COR-L47 (cell line): ENCODE results near the gene NAPEPLD.
A peak's percentile ranks its signal among the peaks of the same experiment; 100 is the strongest.
"Not testable (repeated sequence)": the region's sequence is repeated elsewhere in the genome, so short reads cannot be mapped to it uniquely, and the experiment has no call there.

Experiments used
- DNase-seq: peaks from one replicate; lab custom pipeline; 2025; lab: John Stamatoyannopoulos, UW

Gene NAPEPLD

GRCh38 chr7:103065667-103066066, 83.2 kb downstream of the NAPEPLD start:
- DNase-seq, result peak; percentile 15

GRCh38 chr7:103063895-103064294, 85.0 kb downstream of the NAPEPLD start:
- DNase-seq, result no peak

DNA sequence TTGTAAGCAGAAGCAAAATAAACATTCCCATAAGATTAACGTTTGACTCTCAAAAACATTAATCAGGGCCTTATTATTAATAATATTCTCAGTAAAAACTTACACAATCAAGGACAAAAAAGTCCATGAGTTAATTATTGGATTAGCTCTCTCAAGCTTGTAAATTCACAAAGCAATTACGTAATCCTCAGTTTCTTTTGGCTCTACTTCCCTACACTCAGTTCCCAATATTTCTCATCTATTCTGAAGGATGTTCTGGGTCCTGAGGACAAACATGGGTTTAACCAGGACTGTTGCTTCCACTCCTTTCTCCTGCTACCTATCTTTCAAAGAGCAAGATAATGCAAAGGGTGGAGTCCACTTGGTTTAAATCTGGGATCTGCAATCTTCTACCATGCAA, 89.4 kb downstream of the NAPEPLD start:
- no peak for DNase-seq

- DNase-seq, result no peak
These were observed 90.8 kb downstream of the NAPEPLD start for GRCh38 chr7:103058122-103058521.

DNA sequence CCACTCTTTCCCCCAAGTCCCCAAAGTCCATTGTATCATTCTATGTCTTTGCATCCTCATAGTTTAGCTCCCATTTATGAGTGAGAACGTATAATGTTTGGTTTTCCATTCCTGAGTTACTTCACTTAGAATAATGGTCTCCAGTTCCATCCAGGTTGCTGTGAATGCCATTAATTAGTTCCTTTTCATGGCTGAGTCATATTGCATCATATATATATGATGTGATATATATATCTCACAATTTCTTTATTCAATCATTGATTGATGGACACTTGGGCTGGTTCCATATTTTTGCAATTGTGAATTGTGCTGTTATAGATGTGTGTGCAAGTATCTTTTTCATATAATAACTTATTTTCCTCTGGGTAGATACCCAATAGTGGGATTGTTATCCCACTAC, 92.9 kb downstream of the NAPEPLD start:
- DNase-seq, result not testable (repeated sequence)

- DNase-seq, result no peak
These were observed 97.4 kb downstream of the NAPEPLD start for GRCh38 chr7:103051519-103051918.
